Measurements from ENCODE around the gene NUMBL.

NUMBL gene

DNA sequence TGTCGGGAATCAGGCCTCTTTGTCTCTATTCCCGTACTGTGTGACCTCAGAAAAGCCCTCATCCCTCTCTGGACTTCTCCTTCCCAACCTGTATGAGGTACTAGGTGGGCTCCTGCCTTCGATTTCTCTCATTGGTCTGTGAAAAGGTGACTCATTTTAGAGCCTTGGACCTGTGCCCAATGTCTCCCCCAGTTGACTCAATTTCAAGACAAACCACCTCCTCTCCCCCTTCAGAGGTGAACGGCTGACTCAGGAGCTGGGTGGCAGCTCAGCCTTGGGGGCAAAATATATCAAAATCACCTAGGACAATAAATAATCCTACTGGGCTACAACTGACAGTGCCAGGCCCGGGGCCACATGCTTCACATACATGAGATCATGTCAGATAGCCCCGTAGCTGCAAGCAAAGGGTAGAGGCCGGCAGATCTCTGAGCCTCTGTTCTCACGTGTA, 25.6 kb upstream of the NUMBL start:
- DNase-seq, result no peak

DNA sequence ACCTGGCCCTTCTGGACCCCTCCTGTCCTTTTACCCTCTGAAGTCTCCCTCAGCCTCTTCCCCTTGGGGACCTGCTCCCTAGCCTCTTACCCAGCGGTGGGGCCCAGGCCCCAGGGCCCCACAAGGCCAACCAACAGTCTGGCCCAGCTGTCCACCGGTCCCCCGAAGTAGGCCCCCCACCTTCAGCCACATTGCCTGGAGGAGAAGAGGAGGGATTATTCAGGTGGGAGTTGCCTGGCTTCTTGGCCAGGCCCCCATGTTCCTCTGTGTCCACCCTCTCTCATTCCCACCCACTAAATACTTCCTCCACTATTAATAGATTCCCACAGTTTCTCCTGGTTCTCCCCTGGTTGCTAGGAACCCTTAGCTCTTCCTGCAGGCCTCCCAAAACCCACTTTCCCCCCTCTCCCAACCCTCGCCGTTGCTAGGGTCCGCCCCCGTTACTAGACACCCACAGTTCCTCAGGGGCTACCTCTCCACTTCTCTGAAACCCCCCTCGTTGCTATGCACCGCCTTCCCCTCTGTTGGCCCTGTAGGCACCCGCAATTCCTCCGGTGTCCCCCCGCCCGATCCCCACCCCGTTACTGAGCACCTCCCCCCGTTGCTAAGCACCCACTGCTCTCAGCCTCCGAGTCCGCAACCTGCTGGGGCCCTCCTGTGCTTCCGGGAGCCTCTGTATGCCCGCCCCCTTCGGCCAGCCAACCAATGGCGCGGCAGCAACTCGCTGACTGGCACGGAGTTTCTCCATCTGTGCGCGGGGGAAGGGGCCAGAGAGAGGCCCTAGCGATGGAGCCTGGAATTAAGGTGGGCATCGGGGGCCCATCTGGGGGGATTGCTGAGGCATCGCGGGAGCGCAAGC, 24.2 kb upstream of the NUMBL start:
- DNase-seq, result peak; percentile 99

DNA sequence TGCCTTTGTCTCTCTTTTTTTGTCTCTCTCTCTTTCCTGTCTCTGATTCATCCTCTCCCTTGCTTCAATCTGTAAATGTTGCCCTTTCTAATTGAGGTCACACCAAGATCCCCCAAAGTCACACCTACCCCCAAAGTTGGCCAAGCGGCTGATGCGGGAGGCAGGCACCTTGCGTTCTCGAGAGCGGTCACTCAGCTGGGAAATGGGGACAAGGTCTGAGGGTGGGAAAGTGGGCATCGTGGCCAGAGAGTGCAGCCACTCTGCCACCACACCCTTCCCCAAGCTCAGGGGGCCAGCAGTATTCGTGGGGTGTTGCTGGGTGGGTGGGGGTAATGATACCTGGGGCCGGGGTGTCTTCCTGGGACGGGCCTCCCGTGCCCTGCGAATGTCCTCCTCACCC, 23.5 kb upstream of the NUMBL start:
- no peak for DNase-seq

GRCh38 chr19:40709817-40710216, 19.4 kb upstream of the NUMBL start:
- no peak for DNase-seq

GRCh38 chr19:40707615-40708014, 17.2 kb upstream of the NUMBL start:
- no peak for DNase-seq

- no peak for DNase-seq
Measured at GRCh38 chr19:40705950-40706619, 15.6 kb upstream of the NUMBL start.

DNA sequence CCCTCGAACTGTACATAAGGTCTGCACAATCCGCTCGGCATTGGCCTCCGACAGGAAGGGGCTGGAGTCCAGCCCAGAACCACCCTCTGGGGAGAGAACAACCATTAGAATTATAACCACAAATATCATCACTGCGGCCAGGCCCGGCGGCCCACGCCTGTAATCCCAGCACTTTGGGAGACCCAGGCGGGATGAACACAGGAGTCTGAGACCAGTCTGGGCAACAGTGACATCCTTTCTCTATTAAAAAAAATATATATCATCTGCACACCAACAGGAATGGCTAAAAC, 14.9 kb upstream of the NUMBL start:
- DNase-seq, result no peak

DNA sequence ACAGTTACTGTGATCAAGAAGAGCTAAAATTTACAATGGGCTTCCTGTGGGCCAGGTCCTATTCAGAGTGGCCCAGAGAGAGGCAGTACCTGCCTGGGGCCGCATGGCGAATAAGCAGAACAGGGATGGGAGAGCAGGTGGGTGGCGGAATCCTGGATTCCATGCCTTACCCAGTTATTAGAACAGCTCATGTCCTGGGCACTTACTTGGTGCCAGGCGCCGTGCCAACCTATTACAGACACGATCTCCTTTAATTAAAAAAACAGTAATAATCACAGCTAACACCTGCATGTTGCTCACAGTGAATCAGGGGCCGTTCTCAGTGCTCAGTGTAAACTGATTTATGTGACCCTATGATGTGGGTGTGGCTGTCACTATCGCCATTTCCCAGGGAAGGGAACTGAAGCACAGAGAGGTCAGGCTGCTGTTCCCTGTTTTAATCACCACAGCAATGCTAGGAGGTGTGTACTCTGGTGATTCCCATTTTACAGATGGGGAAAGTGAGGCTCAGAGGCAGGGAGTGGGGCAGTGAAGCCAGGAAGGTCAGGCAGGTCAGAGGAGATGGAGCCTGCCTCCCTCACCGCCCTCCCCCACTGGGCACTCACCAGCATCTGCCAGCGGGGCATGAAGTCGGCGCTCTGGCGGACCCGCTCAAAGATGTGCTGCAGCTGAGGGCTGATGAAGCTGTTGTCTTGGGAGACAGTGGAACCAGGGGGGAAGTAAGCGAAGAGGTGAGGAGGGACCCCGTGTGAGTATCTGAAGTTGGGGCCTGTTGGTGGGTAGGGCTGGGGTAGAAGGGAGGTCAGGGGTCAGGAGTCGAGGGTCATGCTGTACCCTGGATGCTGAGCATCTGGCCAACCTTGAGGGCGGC, 14.3 kb upstream of the NUMBL start:
- DNase-seq, result no peak

- DNase-seq, result peak; percentile 8
Measured at GRCh38 chr19:40703029-40703755, 12.7 kb upstream of the NUMBL start.

GRCh38 chr19:40702337-40703012, 12.0 kb upstream of the NUMBL start:
- DNase-seq, result peak; percentile 61

- no peak for DNase-seq
Measured at GRCh38 chr19:40701758-40702157, 11.3 kb upstream of the NUMBL start.

GRCh38 chr19:40700083-40700482, 9.6 kb upstream of the NUMBL start:
- no peak for DNase-seq

DNA sequence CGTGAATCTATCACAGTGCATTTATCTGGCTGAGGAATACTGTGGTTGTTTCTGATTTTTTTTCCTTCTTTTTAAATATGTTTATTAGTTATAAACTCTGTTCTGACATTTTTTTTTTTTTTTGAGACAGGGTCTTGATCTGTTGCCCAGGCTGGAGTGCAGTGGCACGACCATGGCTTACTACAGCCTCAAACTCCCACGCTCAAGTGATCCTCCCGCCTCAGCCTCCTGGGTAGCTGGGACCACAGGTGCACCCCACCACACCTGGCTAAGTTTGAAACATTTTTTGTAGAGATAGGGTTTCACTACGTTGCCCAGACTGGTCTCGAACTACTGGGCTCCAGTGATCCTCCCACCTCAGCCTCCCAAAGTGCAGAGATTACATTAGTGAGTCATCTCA, 6.6 kb upstream of the NUMBL start:
- no peak for DNase-seq

DNA sequence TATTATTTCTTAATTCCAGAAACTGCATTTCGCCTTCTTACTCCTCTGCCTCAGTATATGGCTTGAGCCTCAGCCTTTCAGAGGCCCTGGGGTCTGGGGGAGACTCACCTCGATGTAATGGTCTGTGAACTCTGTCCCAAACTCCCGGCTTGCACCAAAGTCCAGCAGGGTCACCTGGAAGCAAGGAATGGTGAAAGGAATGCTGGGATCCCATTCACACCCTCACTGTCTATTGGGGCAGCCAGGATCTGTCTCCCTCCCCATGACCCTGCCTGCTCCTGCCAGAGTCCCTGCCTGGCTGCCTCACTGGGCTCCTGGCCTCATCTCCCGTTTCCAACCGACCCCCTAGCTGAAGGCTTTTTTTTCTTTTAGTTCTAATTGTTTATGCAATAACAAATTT, 5.4 kb upstream of the NUMBL start:
- no peak for DNase-seq

DNA sequence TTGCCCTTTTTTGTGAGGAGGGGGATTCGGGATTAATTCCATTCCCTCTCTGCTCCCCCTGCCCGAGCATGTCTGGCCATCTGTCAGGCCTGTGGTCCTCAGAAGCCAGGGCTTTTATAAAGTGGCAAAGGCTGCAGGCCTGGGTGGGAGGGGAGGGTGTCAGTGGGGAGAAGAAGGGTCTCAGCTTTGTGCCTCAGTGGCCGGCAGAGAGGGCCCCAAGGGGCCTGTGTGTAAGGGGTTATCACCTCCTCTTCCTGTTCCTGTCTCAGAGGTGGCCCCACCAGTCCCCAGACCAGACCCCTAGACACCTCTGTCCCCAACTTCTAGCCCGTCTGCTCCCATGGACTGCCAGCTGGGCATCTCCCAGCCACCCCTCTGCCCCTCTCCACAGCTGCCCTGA, 3.4 kb upstream of the NUMBL start:
- DNase-seq, result peak; percentile 8

DNA sequence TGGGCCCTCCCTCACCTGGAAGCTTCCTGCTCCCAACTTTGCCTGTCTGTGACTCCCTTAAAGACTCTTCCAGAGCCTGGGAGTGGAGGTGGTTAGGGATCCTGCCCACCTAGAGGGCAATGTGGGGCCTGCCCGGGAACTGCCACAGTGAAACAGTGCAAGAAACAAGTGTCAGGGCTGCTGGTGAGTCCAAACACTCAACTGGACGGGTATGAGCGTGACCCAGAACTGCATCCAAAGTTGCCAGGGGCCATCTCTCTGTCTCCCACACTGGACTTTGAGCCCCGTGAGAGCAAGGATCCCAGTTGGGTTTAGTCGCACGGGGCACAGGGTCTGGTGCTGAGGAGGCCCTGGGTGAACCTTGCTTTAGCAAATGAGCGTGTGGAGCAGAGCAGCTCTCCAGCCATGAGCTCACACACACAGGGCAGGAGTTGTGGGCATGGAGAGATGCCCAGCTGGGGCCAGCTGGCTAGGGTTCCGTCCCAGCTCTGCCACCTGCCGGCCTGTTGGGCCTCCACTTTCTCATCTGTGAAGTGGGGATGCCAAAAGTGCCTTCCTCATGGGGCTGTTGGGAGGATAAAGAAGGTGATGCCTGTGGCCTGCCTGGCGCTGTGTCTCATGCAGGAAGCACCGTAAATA, 2.8 kb upstream of the NUMBL start:
- no peak for DNase-seq

- DNase-seq, result no peak
Measured at GRCh38 chr19:40692212-40692551, 1.7 kb upstream of the NUMBL start.

DNA sequence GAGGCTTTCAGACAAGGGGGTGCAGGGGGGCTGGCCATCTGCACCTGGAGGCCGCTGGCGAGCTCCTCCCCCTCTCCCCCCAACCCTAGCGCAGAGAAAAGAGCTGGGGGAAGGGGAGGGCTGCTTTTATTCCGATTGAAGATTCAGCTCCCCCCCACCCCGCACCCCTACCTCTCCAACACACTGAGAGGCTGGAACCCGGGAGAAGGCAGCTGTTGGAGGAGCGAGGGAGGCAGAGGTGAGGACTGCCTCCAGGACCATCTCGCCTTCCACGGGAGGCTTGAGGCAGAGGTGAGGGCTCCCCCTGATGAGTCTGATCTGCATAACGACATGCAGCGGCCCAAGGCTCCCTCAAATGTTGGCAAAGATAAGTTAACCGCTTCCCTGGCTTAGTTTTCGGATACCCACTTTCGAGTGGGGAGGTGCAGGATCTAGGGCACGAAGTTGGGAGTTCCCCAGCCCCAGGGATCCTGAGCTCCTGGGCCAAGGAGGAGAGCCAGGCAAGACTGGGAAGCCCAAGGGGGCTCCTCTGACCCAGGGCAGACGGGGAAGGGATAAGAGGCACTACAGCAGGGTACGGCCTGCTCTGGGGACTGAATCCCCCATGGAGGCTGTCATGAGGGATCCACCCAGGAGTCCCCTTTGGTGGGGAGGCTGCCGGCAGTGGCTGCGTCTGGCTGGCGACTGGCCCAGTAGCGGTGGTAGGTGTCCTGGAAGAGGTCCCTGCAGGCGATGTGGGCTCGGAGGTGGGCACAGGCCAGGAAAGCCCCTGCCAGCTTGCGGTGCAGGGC, 1.2 kb upstream of the NUMBL start:
- no peak for DNase-seq

GRCh38 chr19:40690693-40691420, 406 bp upstream of the NUMBL start:
- peak; percentile 96 for DNase-seq

DNA sequence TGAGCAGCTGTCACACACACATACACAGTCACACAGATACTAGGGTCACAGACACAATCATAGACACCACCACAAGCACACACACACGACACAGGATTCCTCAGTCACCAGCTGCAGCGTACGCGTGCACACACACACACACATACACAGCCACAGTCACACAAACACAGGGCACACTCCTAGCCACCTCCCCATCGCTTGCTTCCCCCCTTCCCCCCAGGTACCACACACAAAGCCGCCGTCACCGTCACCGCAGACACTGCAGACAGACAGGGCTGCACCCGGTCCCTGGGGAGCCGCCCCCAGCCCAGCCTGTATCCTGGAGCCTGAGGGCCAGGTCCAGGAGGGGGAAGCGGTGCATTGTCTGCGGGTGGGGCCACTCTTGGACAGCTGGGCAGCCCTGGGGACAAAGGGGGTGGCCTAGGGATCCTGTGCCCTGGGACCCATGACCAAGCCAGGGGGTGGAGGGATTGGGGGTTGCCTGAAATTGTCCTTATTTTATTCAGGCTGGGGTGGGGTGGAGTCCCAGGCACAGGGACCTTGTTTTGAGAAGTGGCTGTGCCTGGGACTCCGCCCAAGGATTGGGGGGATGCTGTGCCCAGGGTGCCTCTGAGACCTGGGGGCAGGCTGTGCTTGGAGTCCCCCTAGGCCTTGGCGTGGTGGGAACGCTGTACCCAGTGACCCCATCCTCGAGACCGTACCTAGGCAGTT, 957 bp downstream of the NUMBL start:
- DNase-seq, result peak; percentile 56
